ENCODE results near the gene PIF1. TPM values are rescaled to one million over a fixed set of nuclear protein-coding genes. Genes with fewer than 3 reads are reported as not detected.

PIF1 gene
- total and polyA plus RNA-seq, 2 of the 4 experiments (the other 2 are of a cell fraction): 3.9 to 19.9 TPM

DNA sequence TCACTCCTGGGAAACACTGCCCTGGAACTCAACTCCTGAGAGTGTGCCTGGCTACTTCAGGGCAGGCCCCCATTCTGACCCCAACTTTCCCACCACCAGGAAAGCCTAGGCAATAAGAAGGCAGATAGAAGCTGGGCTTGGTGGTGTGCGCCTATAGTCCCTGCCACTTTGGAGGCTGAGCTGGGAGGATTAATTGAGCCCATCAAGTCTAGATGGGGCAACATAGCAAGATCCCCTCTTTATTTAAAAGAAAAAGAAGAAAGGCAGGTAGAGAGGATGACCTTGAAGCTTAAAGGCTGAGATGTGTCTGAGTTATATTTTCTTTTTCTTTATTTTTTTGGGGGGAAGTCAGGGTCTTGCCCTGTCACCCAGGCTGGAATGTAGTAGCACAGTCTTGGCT is 45.8 kb downstream of the PIF1 start:
- TF ChIP-seq BHLHE40 (IDR thresholded peaks at IDR 0.05; ENCODE audit: low read depth, low read length) (no peak), RAD21 (IDR thresholded peaks at IDR 0.05; ENCODE audit: low read length) (no peak), RCOR1 (IDR thresholded peaks at IDR 0.05; ENCODE audit: insufficient replicate concordance, low read length) (no peak), MXI1 (IDR thresholded peaks at IDR 0.05; ENCODE audit: borderline replicate concordance, low read depth, low read length) (no peak), RFX5 (IDR thresholded peaks at IDR 0.05; ENCODE audit: low read depth, low read length) (no peak), MAZ (IDR thresholded peaks at IDR 0.05; ENCODE audit: borderline replicate concordance, low read depth, low read length) (no peak), CTCF (conservative IDR thresholded peaks at IDR 0.05; ENCODE audit: low read depth, low read length) (no peak), MAFK (IDR thresholded peaks at IDR 0.05; ENCODE audit: low read depth, low read length) (no peak), NFE2L2 (IDR thresholded peaks at IDR 0.05; ENCODE audit: low read depth, low read length) (no peak), POLR2A (IDR thresholded peaks at IDR 0.05; ENCODE audit: low read depth, low read length) (no peak), CEBPB (IDR thresholded peaks at IDR 0.05; ENCODE audit: low read depth, low read length) (no peak), USF2 (IDR thresholded peaks at IDR 0.05; ENCODE audit: low read depth, low read length) (no peak), SMC3 (IDR thresholded peaks at IDR 0.05; ENCODE audit: low read depth, low read length) (no peak), FOS (IDR thresholded peaks at IDR 0.05; ENCODE audit: low read depth, low read length) (no peak)
- H3K27me3 ChIP-seq (ENCODE audit: control insufficient read depth, insufficient read depth, low read length): peaks cover 6% of the 10 kb centered on the region
- H2BK20ac ChIP-seq (ENCODE audit: low read depth, low read length): no peak overlapping the region
- no peak overlapping the region for H2AK5ac ChIP-seq (ENCODE audit: low read depth, low read length)
- dilution Hi-C loops (cut with HindIII; ENCODE audit: low sequenced_read_pairs, unreplicated experiment): no loop called here
- no peak overlapping the region for H3K18ac ChIP-seq (ENCODE audit: low read depth, low read length)
- H3K9me3 ChIP-seq (ENCODE audit: control insufficient read depth, insufficient read depth, low read length): no peaks in the 10 kb centered on the region
- H4K5ac ChIP-seq (ENCODE audit: low read depth, low read length): no peak overlapping the region
- no peak overlapping the region for H3K4ac ChIP-seq (ENCODE audit: low read depth, low read length)
- no peaks in the 10 kb centered on the region for H4K20me1 ChIP-seq (ENCODE audit: insufficient read depth, low read length)
- no peak for ATAC-seq (ENCODE audit: low read depth)
- no peak overlapping the region for H3K27ac ChIP-seq (ENCODE audit: insufficient read depth, low read length)
- no peak overlapping the region for H4K91ac ChIP-seq (ENCODE audit: insufficient read depth, low read depth, low read length)
- no peak overlapping the region for H3K14ac ChIP-seq (replicated peaks; ENCODE audit: low read depth, low read length)
- H3K23ac ChIP-seq (ENCODE audit: low read depth, low read length): no peak overlapping the region
- H2AFZ ChIP-seq (replicated peaks; ENCODE audit: low read length, poor library complexity): no peak overlapping the region
- in situ Hi-C loops (cut with MboI; ENCODE audit: low sequenced_read_pairs): no loop called here
- no peak overlapping the region for H3K4me2 ChIP-seq (ENCODE audit: low read depth, low read length)
- H3K9me1 ChIP-seq (ENCODE audit: insufficient read depth, low read length): peaks cover 3% of the 10 kb centered on the region
- H3K36me3 ChIP-seq (ENCODE audit: control insufficient read depth, insufficient read depth, low read length): no peaks in the 10 kb centered on the region
- CTCF ChIA-PET: interaction anchor here (0.6 to 1.0 kb wide), 3 partner anchors 13 to 289 kb away, joined by 3 to 4 read pairs (median 3); no protein-coding TSS in a partner anchor
- no peak overlapping the region for H3K9ac ChIP-seq (ENCODE audit: low read depth, low read length)
- no peaks in the 10 kb centered on the region for H3K4me1 ChIP-seq (ENCODE audit: control insufficient read depth, insufficient read depth, low read length)
- H2AK9ac ChIP-seq (replicated peaks; ENCODE audit: low read depth, low read length, poor library complexity): no peak overlapping the region
- no peak overlapping the region for H2BK5ac ChIP-seq (ENCODE audit: low read depth, low read length, poor library complexity, severe bottlenecking)
- no peaks in the 10 kb centered on the region; a peak in 1 of 4 replicates for H3K79me1 ChIP-seq (ENCODE audit: low read depth in 1 of 2, low read length in 2 of 2)
- H4K8ac ChIP-seq (ENCODE audit: low read depth in 2 of 2, low read length in 2 of 2): no peak overlapping the region
- no TSS peak for BruUV-seq (replicated peaks)
- no CpG with 5 or more reads among the region's 1 CpG for WGBS, 2 experiments (ENCODE audit: extremely low coverage in 2 of 2, insufficient read length in 1 of 2)
- H3K56ac ChIP-seq (ENCODE audit: extremely low read depth, insufficient read depth, low read length): no peak overlapping the region
- H3K4me3 ChIP-seq (ENCODE audit: insufficient read depth, low read depth, low read length): no peak overlapping the region
- no peak for DNase-seq
- H2BK120ac ChIP-seq (ENCODE audit: low read depth, low read length): no peak overlapping the region
- H2BK15ac ChIP-seq (ENCODE audit: low read depth, low read length): no peak overlapping the region
- POLR2A ChIA-PET (ENCODE audit: unreplicated experiment): no interaction called here
- intact Hi-C loops (cut with micrococcal nuclease): no loop called here

Measured in IMR-90 (cell line).